ENCODE measurements around the gene VPS13D. TPM values are rescaled to one million over a fixed set of nuclear protein-coding genes. Genes with fewer than 3 reads are reported as not detected.

Gene VPS13D
- total RNA-seq, 1 donor from 2014 or later = 28.3 TPM

DNA sequence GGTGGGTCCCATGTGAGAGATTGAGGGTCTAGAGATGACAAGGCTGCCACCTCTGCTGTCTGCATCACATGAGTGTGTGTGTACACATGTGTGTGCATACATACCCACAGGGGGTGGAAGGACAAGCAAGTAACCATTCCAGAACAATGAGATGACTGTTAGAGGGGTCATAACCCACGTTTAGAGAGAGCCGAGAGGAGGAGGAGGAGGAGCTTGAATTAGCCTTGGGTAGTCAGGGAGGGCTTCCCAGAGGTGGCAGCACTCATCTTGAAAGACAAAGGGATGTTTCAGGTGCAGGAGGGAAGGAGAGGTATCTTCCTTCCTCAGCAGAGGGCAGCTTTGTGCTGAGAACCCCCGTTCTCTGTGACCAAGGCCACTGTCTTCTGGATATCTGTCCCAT is 41.7 kb upstream of the VPS13D start:
- peaks cover 0 to 10% of the 10 kb centered on the region in 2 donors for H3K4me1 ChIP-seq
- TF ChIP-seq, protein P1, sequence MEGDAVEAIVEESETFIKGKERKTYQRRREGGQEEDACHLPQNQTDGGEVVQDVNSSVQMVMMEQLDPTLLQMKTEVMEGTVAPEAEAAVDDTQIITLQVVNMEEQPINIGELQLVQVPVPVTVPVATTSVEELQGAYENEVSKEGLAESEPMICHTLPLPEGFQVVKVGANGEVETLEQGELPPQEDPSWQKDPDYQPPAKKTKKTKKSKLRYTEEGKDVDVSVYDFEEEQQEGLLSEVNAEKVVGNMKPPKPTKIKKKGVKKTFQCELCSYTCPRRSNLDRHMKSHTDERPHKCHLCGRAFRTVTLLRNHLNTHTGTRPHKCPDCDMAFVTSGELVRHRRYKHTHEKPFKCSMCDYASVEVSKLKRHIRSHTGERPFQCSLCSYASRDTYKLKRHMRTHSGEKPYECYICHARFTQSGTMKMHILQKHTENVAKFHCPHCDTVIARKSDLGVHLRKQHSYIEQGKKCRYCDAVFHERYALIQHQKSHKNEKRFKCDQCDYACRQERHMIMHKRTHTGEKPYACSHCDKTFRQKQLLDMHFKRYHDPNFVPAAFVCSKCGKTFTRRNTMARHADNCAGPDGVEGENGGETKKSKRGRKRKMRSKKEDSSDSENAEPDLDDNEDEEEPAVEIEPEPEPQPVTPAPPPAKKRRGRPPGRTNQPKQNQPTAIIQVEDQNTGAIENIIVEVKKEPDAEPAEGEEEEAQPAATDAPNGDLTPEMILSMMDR (IDR thresholded peaks at IDR 0.05) = no peak

DNA sequence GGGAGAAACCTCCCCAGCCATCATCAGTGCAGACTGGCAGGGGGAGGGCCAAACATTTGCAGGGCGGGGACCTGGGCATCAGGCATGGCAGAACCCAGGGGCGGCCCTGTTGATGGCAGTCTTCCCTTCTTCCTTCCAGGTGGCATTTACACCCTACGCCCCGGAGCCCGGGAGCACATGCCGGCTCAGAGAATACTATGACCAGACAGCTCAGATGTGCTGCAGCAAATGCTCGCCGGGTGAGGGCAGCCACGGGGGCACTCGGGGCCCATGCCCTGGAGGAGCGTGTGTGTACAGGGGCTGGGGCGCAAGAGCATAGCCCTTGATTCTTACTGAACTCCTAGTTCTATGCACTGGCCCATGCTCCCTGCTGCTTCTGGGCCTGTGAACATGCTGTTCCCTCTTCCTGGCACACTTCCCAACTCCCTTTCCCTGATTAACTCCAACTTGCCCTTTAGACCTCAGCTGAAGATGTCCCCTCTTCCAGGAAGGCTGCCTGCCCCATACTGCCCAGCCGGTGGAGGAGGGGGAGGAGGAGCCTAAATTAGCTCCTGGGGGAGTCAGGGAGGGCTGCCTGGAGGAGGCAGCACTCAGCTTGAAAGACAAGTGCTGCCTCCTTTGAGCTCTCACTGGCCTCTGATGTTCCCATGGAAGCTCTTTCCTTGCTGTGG is 41.0 kb upstream of the VPS13D start:
- Histone ChIP-seq H3K27ac (no peak overlapping the region), H3K9me3 (no peaks in the 10 kb centered on the region), H3K4me1 (peaks cover 0 to 10% of the 10 kb centered on the region in 2 donors), H3K4me3 (no peak overlapping the region), H3K36me3 (peaks cover 0 to 5% of the 10 kb centered on the region in 2 donors), H3K27me3 (no peaks in the 10 kb centered on the region)
- DNase-seq (ENCODE audit: low spot score in 2 of 2) = no peak
- intact Hi-C loops (cut with DNase I) = no loop called here
- TF ChIP-seq, protein P1 (IDR thresholded peaks at IDR 0.05) = no peak

More for the DNA sequence above, 41.7 kb upstream of the VPS13D start:
- intact Hi-C loops (cut with DNase I) = no loop called here
- Histone ChIP-seq H3K9me3 (no peaks in the 10 kb centered on the region), H3K36me3 (peaks cover 0 to 3% of the 10 kb centered on the region in 2 donors), H3K27ac (no peak overlapping the region), H3K27me3 (no peaks in the 10 kb centered on the region), H3K4me3 (no peak overlapping the region)
- DNase-seq (ENCODE audit: low spot score in 2 of 2) = no peak

DNA sequence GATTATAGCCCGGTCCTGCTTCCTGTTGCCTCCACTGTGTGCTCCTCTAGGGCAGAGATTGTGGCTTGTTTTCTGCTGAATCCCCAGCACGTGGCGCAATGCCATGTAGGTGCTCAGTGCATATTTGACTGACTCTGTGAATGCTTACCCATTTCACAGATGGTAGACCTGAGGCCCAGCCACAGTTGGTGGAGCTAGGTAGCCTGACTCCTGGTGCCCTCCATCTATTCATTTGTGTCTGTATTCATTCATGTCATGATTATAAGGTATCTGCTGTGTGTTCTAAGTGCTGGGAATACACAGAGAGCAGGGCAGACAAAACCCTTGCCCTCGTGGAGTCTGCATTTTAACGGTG is 40.5 kb upstream of the VPS13D start:
- Histone ChIP-seq H3K4me3 (no peak overlapping the region), H3K36me3 (peaks cover 0 to 5% of the 10 kb centered on the region in 2 donors), H3K4me1 (peaks cover 0 to 10% of the 10 kb centered on the region in 2 donors), H3K9me3 (no peaks in the 10 kb centered on the region), H3K27me3 (no peaks in the 10 kb centered on the region), H3K27ac (no peak overlapping the region)
- no peak for DNase-seq (ENCODE audit: low spot score in 2 of 2)
- TF ChIP-seq, protein P1 (IDR thresholded peaks at IDR 0.05) = no peak
- intact Hi-C loops (cut with DNase I) = no loop called here

DNA sequence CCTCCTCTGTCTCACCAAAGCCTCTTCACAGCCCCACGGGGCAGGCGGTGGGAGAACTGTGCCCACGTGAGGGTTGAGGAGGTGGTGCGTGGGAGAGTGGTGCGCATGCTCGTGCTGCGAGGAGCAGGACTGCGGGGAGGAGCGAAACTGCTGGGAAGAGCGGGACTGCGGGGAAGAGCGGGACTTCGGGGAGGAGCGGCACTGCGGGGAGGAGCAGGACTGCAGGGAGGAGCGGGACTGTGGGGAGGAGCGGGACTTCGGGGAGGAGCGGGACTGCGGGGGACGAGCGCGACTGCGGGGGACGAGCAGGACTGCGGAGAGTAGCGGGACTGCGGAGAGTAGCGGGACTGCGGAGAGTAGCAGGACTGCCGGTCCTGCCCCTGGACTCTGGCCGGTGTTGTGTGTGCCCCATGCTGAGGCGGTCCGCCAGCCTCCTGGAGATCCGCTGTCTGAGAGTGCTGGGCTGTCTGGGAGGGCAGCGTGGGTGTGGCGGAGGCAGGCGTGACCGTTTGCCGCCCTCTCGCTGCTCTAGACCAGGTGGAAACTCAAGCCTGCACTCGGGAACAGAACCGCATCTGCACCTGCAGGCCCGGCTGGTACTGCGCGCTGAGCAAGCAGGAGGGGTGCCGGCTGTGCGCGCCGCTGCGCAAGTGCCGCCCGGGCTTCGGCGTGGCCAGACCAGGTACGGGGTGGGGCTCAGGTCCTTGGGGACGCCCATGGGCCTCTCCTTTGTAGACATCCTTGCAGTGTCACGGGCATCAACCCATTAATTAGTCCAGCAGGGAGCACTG is 38.4 kb upstream of the VPS13D start:
- no peaks in the 10 kb centered on the region for H3K4me1 ChIP-seq
- no peak overlapping the region for H3K27ac ChIP-seq
- peaks cover 0 to 5% of the 10 kb centered on the region in 2 donors for H3K36me3 ChIP-seq
- no peaks in the 10 kb centered on the region for H3K27me3 ChIP-seq
- intact Hi-C loops (cut with DNase I) = no loop called here
- no peak overlapping the region for H3K4me3 ChIP-seq
- H3K9me3 ChIP-seq = no peaks in the 10 kb centered on the region
- no peak for DNase-seq (ENCODE audit: low spot score in 2 of 2)
- TF ChIP-seq, protein P1 (IDR thresholded peaks at IDR 0.05) = no peak

DNA sequence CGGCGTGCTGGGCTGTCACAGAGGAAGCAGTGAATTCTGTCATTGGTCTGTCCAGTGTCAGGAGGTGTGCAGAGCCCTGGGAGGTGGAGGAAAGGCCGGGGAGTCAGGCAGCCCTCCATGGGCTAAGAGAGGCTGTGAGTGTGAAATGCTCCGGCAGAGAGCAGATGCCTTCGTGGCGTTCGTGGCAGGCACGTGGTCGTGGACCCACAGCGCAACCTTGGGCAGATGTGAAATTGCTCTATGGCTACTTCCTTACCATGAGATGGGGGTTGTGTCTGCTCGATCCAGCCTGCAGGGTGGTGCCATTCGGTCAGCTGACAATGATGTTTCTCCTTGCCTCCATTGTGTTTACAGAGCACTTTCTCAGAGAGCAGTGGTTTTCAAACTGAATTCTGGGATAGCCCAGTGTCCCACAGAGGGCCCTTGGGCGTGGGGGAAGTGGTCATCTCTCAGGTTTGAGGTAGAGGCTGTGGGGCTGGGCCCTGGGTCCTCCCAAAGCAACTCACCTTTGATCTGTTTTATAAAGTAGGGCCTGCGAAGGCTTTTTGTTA is 35.1 kb upstream of the VPS13D start:
- H3K27me3 ChIP-seq = no peaks in the 10 kb centered on the region
- DNase-seq (ENCODE audit: low spot score in 2 of 2) = no peak
- intact Hi-C loops (cut with DNase I) = no loop called here
- no peak overlapping the region for H3K4me3 ChIP-seq
- peaks cover 0 to 5% of the 10 kb centered on the region in 2 donors for H3K36me3 ChIP-seq
- H3K4me1 ChIP-seq = no peaks in the 10 kb centered on the region
- TF ChIP-seq, protein P1 (IDR thresholded peaks at IDR 0.05) = no peak
- no peaks in the 10 kb centered on the region for H3K9me3 ChIP-seq
- H3K27ac ChIP-seq = no peak overlapping the region
